ENCODE measurements around the gene CES3.
A peak's percentile ranks its signal among the peaks of the same experiment; 100 is the strongest.
"Not testable (repeated sequence)": the region's sequence is repeated elsewhere in the genome, so short reads cannot be mapped to it uniquely, and the experiment has no call there.

The CES3 gene

DNA sequence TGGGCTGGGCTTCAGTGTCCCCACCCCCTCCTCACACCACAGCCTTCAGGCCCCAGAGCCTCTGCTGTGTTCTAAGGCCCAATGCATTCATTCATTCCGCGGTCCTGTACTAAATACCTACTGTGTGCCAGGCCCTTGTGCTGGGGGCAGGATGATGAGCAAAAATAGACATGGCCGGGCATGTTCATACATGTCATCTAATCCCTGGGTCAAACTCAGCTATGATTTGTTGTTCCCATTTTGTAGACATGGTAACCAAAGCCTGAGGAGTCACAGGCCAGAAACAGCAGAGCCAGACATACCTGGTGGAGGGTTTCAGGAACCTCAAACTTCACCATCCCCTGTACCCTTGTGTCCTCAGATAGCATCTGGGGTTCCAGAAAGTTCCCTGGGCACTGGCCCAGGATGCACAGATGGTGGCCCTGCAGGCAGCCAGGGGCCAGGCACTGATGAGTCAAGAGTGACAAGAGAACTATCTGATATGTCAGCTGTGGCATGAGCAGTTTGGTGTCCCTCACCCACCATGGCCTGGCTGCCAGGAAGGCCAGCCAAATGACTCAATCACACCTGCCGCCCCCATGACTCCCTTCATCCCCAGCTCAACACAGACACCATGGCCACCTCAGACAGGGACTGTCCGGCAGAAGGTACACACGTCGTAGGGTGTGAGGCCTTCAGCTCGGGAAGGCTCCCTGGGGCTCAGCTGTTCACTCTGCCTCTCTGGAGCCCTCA lies 33.0 kb upstream of the CES3 start:
- DNase-seq, result no peak

DNA sequence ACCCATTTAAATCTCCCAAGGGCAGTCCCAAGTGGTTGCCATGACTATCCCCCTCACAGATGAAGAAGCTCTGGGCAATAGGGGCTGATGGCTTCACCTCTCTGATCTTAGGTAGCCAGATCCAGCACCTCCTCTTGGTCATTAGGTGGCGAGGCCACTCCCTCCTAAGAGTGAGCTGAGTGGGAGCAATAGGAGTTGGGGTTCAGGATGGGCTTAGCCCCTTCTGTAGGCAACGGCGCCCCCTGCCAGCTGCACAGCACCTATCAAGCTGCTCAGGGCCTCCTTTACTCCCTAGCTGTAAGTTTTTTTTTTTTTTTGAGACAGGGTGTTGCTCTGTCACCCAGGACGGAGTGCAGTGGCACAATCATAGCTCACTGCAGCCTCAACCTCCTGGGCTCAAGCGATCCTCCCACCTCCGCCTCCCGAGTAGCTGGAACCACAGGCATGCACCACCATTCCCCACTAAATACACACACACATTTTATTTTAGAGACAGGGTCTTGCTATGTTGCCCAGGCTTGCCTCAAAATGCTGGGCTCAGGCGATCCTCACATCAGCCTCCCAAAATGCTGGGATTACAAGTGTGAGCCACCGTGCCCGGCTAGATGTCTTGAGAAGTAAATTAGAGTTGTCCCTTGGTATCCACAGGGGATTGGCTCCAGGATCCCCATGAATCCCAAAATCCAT lies 32.2 kb upstream of the CES3 start:
- DNase-seq, result no peak

DNA sequence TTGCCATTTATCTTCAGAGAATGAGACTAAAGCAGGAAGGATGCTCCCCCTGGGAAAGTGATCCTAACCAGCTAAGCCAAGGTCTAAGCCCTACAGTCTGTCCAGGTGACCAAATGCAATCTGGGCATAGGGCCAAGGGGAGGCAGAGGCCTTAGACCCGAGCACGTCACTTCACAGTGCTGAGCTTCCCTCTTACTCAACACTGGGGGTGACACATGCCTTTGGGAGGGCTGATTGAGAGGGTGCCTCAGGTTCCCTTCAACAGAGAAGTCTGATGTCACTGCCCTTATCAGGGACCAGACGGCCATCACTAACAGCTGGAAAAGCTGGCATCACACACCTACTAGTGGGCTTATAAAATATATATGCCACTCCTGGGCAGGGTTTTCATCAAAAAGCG lies 30.9 kb upstream of the CES3 start:
- DNase-seq, result no peak

DNA sequence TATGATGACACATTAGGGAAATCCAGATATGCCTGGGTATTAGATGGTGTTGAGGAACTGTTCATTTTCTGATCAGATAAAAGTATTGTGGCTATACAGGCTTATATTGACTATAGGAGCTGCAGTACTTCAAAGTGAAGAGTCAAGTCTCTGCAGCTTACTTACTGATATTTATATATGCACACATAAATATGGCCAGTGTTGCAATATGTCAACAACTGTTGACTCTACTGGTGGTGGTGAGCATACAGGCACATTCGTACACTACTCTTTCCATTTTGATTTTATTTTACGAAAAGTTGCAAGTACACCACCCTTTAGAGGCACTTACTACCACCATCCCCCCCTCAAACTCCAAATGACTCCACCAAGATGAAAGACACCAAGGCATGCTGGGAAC lies 29.4 kb upstream of the CES3 start:
- no peak for DNase-seq

DNA sequence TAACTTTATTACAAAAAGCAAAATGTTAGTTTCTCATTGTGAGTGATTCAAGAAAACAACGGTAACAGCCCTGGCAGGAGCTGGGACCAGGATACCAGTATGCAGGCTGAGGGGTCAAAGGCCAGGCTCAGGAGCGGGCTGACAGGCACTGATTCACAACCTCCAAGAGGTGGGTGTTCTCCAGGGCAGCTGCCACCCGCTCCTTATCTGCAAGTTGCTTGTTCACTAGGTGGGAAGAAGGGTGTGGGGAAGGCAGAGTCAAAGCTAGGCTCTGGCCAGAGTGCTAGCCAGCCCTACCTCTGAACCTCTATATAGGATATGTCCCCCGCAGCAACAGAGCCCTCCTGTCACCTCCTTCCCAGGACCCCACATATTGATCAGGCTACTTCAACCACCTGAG lies 29.0 kb upstream of the CES3 start:
- DNase-seq, result no peak

DNA sequence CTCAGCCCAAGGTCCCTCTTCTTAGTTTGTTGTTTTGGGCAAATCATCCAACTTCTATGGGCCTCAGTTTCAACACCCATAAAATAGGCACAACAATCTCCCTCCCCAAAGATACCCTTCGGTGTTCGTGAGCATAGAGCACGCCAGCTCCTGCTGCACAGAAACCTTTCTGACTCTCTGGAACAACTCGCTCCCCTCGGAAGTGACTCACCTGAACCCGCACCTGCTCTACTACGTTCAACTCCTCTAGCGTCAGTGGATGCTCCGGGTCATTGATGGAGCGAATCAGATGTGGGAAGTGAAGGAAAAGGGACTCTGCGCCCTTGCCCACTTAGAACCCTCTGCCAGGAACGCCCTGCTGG lies 27.3 kb upstream of the CES3 start:
- no peak for DNase-seq

DNA sequence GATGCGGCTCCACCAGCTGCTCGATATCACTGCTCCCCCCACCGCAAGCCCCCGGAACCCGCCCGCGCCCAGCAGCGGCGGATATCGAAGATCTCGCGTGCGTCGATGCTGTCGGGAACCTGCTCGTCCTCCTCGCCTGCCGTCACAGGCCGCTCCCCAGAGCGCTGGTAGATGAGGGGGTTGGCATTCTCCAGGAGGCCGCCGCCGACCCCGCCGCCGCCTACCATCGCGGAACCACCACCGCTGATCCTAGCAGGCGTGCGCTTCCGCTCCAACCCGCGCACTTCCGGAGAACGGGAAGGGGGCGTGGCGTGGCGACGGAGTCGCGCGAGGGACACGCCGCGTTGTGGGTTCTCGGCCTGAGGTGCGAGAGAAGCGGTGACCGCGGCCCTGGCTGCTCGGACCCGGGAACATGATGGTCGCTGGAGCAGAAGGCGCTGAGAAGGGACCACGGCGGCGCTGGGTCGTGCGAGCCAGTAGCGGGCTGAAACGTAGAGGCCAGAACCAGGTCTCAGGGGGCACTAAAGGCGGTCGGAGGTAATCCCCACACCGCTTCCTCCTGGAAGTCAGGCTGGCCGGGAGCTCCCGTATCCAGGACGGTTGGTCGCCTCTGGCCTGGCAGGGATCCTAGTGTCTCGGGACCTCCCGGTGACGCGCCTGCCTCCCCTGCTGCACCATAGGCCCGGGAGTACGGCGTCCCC lies 26.8 kb upstream of the CES3 start, which contains the start of gene CIAO2B:
CIAO2B (minus strand) TSS at position 265 of the 701 bp plus-strand sequence; CDS start at position 227, 38 bp downstream.
- peak; percentile 90 for DNase-seq

DNA sequence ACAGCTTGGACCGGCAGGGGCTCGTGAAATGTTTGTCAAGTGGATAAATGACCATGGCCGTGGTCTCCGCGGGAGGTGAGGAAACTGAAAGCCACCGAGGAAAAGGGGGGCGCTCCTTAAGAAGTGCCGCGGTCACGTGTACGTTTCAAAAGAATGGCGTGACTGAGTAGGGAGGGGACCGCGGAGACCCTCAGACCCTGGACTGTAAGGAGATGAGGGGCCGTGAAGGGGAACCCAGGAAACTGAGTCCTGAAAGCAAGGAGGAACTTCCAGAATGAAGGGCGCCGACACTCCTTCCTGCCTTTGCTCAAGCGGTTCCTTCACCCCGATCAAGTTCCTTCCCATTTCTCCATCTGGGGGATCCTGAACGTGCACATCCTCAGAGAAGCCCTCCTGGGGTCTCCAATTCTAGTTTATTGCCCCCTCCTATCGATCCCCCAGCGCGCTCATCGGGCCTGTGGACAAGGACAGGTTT lies 26.2 kb upstream of the CES3 start:
- DNase-seq, result not testable (repeated sequence)

DNA sequence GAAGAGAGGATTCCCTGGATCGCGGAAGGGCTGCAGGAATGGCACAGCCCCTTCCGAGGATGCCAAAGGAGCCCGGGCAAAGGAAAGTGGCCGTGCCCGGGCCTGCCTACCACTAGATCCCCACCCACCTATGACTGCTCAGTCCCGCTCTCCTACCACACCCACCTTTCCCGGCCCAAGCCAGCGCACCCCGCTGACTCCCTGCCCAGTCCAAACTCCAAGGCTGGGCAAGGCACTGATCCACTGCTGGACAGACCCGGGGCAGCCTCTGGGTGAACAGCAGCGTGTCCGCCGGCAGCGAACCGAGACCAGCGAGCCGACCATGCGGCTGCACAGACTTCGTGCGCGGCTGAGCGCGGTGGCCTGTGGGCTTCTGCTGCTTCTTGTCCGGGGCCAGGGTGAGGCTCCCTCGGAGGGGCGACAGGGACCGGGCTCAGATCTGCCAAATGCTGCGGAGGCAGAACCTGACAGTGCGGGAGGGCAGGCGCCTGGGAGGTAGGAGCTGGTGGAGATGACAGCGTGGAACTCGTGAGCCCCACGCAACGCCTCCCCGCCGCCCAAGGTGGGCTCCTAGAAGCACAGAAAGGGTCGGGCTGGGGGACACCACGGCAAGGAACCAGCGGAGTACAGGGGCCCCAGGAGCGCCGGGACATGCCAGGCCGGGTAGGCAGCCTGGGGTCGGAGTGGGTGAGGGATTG lies 25.6 kb upstream of the CES3 start, which contains the start of gene CES2:
CES2 (plus strand) TSS at position 203 of the 698 bp plus-strand sequence; CDS start at position 323, 120 bp downstream.
- no peak for DNase-seq

DNA sequence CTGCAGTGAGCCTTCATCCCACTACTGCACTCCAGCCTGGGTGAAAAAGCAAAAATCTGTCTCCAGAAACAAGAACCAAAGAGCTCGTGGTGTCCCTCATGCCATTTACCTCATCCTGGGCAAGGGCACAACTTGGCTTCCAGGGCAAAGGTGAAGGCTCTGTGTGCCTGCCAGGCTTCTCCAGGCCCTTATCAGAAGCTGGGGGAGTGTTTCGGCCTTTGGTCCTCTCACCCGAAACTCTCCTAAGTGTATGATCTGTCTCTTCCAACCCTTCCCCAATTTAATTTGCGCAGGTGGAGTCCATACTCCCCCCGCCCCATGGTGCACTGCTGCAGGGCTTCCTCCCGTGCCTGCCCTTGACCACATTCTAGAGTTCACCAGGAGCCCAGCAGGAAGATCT lies 24.6 kb upstream of the CES3 start:
- DNase-seq, result no peak

DNA sequence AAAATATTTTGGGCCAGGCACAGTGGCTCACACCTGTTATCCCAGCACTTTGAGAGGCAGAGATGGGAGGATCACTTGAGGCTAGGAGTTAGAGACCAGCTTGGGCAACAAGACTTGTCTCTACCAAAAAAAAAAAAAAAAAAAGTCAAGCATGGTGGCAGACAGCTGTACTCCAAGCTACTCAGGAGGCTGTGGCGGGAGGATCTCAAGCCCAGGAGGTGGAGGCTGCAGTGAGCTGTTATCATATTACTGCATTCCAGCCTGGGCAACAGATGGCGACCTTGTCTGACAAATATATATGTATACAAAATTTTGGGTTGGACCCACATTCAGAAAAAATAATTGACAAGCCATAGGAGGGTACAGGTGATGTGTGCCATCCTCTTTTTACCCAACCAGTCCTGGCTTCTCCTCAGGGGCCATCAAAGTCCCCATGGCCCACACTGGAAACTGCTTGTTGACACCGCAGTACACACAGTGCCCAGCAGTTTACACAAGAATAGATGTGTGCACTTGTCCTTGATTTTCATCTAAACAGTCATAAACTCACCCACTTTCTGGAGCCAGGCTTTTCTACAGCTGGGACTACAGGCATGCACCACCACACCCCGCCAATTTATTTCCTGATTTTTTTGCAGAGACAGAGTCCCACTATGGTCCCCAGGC lies 24.0 kb upstream of the CES3 start:
- no peak for DNase-seq

DNA sequence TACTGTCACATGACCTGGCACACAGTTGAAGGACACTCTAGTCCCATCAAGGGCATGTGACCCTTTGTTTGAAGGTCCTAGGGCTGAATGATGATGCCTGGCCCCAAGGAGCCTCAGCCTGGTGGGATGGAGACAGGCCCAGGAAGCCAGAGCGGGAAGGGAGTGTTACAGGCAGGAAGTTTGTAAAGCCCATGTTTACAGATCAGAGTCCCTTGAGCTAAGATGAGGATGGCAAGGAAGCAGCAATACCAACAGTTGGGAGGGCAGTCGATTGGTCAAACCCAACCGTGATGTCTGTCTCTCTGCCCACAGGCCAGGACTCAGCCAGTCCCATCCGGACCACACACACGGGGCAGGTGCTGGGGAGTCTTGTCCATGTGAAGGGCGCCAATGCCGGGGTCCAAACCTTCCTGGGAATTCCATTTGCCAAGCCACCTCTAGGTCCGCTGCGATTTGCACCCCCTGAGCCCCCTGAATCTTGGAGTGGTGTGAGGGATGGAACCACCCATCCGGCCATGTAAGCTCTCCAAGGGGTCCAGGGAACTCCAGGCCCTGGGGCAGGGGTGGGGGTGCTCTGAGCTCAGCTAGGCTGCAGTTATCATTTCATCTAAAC lies 23.2 kb upstream of the CES3 start:
- DNase-seq, result no peak

DNA sequence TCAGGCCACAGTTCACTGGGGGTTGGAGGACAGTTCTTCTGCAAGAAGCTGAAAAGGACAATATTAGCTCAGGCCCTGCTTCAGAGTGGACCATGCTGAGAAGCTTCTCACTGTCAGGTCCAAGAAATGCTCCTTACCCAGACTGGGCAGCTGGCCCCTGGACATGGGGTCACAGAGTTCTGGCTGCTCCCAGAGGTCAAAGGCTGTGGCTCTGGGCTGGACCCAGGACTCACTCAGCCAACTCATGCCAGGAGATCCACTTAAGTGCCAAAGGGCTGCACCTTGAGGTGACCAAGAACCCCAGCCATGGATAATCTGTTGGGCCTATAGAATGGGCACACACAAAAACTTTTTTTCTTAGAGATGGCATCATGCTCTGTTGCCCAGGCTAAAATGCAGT lies 21.7 kb upstream of the CES3 start:
- DNase-seq, result no peak

DNA sequence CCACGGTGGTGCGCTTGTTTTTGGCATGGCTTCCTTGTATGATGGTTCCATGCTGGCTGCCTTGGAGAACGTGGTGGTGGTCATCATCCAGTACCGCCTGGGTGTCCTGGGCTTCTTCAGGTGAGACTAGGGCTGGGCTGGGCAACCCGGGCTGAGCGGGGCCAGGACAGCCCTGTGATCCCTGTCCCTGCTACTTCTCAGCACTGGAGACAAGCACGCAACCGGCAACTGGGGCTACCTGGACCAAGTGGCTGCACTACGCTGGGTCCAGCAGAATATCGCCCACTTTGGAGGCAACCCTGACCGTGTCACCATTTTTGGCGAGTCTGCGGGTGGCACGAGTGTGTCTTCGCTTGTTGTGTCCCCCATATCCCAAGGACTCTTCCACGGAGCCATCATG lies 20.8 kb upstream of the CES3 start:
- DNase-seq, result no peak

DNA sequence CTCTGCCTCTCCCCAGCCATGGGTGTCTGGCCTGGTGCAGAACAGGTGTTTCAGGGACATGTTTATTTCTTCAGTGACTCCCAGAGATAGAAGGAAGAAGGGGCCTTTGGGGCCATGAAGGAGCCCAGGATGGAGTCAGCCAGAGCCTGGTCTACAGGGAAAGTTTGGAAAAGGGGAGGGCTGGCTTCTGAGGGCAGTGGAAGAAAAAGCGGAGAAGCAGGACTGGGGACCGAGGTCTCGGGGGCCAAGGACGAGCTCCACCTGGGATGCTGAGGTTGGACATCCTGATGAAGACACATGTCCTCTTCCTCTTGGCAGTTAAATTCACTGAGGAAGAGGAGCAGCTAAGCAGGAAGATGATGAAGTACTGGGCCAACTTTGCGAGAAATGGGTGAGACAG lies 18.1 kb upstream of the CES3 start:
- DNase-seq, result no peak

DNA sequence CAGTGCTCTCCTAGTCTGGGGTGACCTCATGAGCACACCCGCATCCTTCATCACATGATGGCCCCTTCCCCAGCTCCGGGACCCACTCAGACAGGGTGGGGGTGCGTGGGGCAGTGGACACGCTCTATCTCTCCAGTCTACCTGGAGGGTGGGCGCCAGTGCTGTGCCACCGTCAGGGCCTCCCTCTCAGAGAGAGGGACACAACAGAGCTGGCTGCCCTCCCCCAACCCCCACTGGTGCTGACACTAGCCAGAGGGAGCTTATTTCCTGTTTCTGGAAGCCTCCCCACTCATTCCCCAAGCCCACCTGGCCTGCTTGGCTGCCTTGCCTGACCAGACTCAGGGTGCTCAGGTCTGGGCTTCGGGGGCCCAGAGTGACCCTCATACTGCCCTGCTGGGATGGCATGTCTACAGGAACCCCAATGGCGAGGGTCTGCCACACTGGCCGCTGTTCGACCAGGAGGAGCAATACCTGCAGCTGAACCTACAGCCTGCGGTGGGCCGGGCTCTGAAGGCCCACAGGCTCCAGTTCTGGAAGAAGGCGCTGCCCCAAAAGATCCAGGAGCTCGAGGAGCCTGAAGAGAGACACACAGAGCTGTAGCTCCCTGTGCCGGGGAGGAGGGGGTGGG lies 17.5 kb upstream of the CES3 start:
- DNase-seq, result no peak

DNA sequence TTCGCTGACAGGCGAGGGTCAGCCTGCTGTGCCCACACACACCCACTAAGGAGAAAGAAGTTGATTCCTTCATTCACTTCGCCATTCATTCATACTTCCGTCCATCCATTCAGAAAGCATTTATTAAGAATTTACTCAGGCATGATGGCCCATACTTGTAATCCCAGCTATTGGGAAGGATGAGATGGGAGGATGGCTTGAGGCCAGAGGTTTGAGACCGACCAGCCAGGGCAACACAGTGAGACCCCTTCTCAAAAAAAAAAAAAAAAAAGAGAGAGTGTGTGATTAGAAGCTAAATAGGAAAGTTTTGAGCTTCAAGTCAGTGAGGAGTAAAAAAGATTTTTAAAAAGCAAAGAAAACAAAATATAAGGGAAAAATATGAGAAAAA lies 17.0 kb upstream of the CES3 start:
- DNase-seq, result no peak

DNA sequence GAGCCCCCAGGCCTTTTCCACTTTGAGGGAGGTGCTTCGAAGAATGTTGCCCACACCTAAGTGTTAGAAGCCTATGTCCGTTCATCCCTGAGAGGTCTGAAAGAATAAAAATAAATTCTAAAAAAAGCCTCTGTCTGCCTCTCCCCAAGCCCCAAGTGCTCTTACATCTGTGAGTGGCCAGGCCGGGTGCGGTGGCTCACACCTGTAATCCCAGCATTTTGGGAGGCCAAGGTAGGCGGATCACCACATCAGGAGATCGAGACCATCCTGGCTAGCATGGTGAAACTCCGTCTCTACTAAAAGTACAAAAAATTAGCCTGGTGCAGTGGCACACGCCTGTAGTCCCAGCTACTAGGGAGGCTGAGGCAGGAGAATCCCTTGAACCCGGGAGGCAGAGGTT lies 16.1 kb upstream of the CES3 start:
- not testable (repeated sequence) for DNase-seq

DNA sequence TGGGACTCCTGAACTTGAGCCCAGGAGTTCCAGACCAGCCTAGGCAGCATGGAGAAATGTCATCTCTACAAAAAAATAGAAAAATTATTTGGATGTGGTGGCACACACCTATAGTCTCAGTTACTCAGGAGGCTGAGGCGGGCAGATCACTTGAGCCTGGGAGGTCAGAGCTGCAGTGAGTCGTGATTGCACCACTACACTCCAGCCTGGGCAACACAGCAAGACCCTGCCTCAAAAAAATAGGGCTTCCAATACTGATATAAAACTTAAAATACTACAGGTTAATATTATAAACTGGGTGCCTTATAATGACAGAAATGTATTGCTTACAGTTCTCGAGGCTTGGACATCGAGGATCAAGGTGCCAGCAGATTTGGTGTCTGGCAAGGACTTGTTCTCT lies 15.1 kb upstream of the CES3 start:
- DNase-seq, result no peak

DNA sequence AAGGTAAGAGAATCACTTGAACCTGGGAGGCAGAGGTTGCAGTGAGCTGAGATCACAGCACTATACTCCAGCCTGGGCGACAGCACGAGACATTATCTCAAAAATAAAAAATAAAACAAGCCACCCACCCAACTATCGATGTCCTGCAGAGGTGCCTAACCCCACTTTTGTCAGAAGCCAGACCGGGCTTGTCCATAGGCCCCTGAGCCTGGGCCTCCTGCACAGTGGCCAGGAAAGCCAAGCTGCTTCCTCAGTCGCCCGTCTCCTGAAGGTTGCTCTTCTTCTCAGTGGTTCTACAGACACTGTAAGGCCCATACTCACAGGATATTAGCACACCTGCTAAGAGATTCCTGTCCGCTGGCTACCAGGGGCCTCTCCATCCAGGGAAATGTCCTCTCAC lies 14.5 kb upstream of the CES3 start:
- DNase-seq, result no peak

DNA sequence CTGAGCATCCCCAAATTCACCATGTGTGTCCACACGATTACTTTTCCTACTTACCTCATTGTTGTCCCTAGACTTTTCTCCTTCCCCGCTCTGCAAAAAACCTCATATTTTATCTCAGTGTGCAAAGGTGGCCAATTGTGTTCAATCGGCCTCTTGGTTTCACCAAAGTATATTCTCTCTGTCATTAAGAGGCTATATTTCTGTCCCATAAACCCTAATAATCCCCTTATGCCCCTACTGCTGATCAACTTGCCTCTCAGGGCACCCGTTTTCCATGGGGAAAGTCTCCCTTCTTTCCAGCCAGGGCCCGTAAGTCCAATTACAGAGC lies 14.1 kb upstream of the CES3 start:
- DNase-seq, result no peak

Data from central memory CD4-positive, alpha-beta T cell (primary cell).